ENCODE data around the gene AGBL4.

AGBL4 gene

DNA sequence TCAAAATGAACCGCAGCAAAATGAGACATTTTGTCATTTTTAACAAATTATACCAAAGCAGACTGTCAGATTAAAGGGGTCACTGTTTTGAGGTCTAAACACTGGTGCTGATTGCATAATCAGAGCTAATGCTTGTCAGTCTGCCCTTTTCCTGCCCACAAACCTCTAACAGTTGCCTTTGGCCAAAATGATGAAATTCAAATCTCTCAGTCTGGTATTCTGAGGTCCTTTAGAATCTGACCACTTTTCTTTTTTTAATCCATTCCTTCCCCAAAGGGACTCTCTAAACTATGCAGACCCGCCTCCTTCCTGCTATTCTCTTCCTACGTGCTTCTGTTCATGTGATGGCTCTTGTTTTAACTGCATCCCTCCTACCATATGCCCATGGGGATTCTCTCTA lies 1406.5 kb downstream of the AGBL4 start:
- DNase-seq: no peak

DNA sequence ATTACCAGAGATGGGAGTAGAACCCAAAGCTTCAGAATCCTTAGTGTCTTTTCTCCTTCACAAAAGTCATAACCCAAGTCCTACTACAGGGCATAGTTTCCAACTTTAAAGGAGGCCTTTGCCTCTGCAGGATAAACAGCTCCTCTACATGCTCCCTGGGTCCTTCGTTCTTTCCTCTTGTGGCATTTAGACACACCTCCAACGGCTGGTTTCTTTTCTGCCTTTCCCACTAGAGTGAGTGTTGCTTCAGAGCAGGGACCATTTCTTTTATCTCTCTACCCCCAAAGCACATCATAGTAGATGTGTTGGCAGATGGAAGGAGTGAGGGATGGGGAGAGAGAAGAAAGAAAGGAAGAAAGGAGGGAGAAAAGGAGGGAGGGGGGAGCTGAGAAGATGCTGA lies 1407.0 kb downstream of the AGBL4 start:
- DNase-seq: no peak

DNA sequence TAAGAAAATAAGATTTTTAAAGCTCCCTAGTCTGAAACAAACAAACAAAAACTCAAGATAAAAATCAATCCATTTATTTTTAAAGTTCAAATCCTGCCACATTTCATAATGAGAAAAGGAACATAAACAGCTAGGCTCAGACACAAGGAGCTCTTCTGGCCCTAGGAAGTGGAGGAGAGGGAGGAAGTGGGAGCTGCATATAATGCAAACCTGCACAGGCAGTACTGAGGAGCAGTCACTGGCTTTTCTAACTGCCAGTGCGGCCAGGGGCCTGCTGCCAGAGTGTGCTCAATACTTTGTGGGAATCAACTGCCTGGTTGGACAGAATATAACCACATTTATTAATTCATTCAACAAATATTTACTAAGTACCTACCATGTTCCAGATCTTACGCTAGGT lies 1411.9 kb downstream of the AGBL4 start:
- no peak for DNase-seq

- DNase-seq: no peak
Measured at GRCh38 chr1:48610628-48611542, 1412.9 kb downstream of the AGBL4 start.

DNA sequence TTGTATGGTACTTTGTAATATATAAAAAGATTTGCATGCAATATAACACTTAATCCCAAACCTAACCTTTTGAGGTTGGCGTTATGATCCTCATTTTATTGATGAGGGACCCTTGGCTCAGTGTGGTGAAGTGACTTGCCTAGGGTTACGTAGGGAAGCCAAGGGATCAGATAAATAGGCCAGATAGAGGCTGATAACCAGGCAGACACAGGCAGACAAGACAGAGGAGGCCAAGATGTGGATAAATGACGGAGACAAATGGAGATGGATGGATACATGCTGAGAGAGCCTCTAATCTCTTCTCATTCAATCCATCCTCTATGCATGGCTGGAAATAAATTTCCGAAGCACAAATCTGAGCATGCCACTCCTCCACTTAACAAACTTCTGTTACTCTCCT lies 1414.9 kb downstream of the AGBL4 start:
- no peak for DNase-seq

DNA sequence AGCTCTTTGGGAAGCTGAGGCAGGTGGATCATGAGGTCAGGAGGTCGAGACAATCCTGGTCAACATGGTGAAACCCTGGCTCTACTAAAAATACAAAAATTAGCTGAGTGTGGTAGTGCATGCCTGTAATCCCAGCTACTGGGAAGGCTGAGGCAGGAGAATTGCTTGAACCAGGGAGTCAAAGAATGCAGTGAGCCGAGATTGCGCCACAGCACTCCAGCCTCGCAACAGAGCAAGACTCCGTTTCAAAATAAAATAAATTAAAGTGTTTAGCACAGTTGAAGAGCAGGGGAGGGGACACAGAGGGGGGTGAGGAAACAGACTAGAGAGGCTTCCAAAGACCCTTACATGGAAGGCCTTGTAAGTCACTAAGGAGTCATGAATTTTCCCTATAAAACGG lies 1420.5 kb downstream of the AGBL4 start:
- DNase-seq: no peak

- DNase-seq: no peak
Measured at GRCh38 chr1:48602349-48602748, 1421.4 kb downstream of the AGBL4 start.

- DNase-seq: no peak
Measured at GRCh38 chr1:48600182-48600581, 1423.6 kb downstream of the AGBL4 start.

DNA sequence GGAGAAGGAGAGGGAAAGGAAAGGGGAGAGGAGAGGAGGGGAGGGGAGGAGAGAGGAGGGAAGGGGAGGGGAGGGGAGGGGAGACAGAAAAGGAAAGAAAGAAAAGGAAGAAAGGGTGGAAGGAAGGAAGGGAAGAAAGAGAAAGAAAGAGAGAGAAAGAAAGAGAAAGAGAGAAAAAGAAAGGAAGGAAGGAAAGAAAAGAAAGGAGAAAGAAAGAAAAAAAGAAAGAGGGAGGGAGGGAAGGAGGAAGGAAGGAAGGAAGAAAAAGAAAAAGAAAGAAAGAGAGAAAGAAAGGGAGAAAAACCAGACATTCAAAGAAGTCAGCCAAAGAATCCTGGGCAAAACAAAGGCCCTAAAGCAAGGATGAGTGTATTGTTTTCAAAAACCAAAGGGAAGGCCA lies 1426.1 kb downstream of the AGBL4 start:
- DNase-seq: no peak

DNA sequence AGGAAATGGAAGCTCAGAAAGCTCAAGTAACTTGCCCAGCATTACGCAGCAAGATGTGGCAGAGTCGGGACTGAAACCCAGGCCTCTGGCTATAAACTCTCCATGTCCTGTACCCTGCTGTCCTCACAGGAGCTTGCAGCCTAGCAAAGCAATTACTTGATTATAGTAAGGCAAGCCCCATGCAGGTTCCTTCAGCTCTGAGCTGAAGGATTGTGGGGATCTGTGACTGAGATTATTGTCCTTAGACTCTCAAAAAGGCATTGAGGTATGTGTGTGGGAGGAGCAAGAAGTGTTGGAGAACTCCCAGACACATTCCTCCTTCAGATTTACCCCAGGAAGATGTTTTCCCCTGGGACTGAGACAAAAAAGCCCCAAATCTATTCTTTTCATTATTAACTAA lies 1427.7 kb downstream of the AGBL4 start:
- DNase-seq: no peak

- no peak for DNase-seq
Measured at GRCh38 chr1:48595613-48596012, 1428.1 kb downstream of the AGBL4 start.

- no peak for DNase-seq
Measured at GRCh38 chr1:48592330-48592729, 1431.4 kb downstream of the AGBL4 start.

- no peak for DNase-seq
Measured at GRCh38 chr1:48591181-48591580, 1432.6 kb downstream of the AGBL4 start.

DNA sequence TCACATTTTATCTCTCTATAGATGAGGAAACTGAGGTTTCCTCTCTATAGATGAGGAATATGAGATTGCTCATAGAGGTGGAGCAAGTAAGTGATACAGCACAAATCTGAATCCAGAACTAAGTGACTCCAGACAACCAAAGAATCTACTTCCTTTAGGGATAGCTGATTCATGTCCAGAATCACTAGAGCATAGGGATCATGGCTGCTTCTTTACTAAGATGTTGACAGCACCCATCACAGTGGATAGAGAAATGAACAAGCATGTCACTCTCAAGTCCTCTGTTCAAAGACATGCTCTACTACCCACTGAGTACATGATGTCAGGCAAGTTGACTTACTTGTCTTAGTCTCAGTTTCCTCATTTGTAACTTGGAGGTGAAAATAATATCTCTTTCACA lies 1435.7 kb downstream of the AGBL4 start:
- DNase-seq: no peak

DNA sequence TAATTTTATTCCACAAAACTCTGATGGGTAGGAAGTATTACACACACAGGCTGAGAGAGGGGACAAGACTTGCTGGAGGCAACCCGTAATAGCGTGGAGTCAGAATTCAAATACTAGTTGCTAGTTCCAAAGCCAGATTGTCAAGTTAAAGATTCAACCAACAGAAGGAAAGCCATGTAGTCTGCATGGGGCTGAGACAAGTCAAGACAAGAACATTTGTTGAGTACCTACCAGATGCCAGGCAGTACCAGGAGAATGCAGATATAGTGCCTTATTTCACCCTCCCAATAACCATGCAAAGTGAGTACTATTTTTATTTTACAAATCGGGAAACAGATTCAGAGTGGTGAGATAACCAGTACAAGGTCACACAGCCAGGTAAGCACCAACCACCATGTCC lies 1441.3 kb downstream of the AGBL4 start:
- no peak for DNase-seq

GRCh38 chr1:48581270-48581669 lies 1442.5 kb downstream of the AGBL4 start:
- no peak for DNase-seq

- no peak for DNase-seq
Measured at GRCh38 chr1:48576565-48576964, 1447.2 kb downstream of the AGBL4 start.

- DNase-seq: no peak
Measured at GRCh38 chr1:48572646-48573258, 1451.0 kb downstream of the AGBL4 start.

DNA sequence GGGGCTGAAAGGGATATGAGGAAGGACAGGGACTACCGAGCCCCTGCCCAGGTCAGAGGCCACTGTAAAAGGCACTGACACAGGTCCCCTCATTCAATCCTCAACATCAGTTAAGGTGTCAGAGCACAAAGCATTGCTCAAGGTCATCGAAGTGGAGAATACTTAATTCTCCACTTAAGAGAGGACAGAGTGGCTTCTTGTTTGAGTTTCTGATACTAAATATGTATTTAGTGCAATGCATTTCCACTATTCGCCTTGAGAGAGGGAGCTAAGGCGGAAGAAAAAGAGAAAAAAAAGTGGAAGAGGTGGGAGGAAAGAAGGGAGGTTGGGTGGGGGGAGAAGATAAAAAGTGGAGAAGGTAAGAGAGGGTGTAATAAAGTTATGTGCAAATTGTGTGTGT lies 1451.6 kb downstream of the AGBL4 start:
- no peak for DNase-seq

- DNase-seq: no peak
Measured at GRCh38 chr1:48571303-48571987, 1452.3 kb downstream of the AGBL4 start.

DNA sequence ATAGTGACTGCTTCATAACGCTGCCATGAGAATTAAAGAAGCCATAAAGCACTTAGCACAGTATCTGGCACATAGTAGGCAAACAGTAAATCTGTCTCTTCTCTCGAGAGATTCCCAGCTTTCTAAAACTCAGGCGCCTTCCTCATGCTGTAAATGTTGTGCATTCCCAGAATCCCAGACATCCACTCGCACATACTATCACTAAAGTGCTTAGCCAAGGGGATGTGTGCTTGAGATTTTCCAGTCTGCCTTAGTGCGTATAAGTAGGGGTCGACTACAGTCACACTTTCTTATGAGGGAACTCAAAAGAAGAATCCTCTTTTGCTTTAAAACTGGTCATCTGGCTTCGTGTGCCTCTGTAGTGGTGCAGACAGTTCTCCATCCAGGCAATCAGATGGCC lies 1453.2 kb downstream of the AGBL4 start:
- DNase-seq: no peak

DNA sequence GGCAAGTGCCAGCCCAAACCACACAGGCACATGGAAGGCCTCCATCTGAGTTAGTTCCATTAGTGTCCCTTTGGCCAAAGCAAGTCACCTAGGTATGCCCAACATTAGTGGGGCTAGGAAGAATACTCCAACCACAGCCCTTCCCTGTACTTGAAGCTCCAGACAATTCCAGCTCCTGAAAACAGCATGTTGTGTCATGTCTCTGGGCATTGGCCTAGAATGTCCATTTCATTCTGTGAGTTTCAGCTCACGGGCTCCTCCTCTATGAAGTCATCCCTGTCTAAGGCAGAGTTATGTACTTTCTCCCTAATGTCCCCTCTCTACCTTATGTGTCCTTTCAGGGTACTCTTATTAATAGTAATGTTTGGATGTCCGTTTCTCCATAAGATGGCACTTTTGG lies 1455.3 kb downstream of the AGBL4 start:
- DNase-seq: no peak

GRCh38 chr1:48566492-48566891 lies 1457.3 kb downstream of the AGBL4 start:
- no peak for DNase-seq

- DNase-seq: no peak
Measured at GRCh38 chr1:48563021-48563420, 1460.7 kb downstream of the AGBL4 start.

All from stimulated activated CD4-positive, alpha-beta T cell treated with anti-CD3 and anti-CD28 coated beads, Interleukin-4, amount 100 ng/mL, for 1 hour (primary cell).